Measurements from ENCODE around the gene ALG12. TPM values are rescaled to one million over a fixed set of nuclear protein-coding genes. Genes with fewer than 3 reads are reported as not detected.

Gene ALG12
- total and polyA plus RNA-seq, 2 donors (not counting 1 experiment from before 2014, with no cell fraction given), result 15.2 to 16.6 TPM

GRCh38 chr22:49966774-49967705 is 48.8 kb upstream of the ALG12 start:
- H3K9me3 ChIP-seq (ENCODE audit: control extremely low read depth in 1 of 3, control insufficient read depth in 2 of 3, insufficient read depth in 1 of 3, low read length in 2 of 3), result no peaks in the 10 kb centered on the region
- 21% methylated on average over 33 of the region's 36 CpGs for WGBS (ENCODE audit: insufficient coverage)
- H3K9ac ChIP-seq (ENCODE audit: low read length), result no peak overlapping the region
- Mint-ChIP-seq H3K4me3 (peak overlapping the region; percentile 73), H3K27me3 (no peaks in the 10 kb centered on the region), H3K27ac (peak overlapping the region; percentile 82), H3K9me3 (ENCODE audit: insufficient read depth) (no peaks in the 10 kb centered on the region), H3K4me1 (peaks cover 62% of the 10 kb centered on the region)
- TF ChIP-seq EZH2 (IDR thresholded peaks at IDR 0.05; ENCODE audit: borderline replicate concordance, insufficient read depth, low read depth, low read length, poor library complexity, severe bottlenecking), result no peak
- TF ChIP-seq CTCF (IDR thresholded peaks at IDR 0.05), result no peak
- peaks cover 68% of the 10 kb centered on the region for H4K20me1 ChIP-seq (ENCODE audit: control insufficient read depth, insufficient read depth, low read length, poor library complexity, severe bottlenecking)
- intact Hi-C loops (cut with micrococcal nuclease), result no loop called here
- peaks cover 57 to 68% of the 10 kb centered on the region in 2 donors for H3K4me1 ChIP-seq (ENCODE audit: control insufficient read depth in 2 of 2, insufficient read depth in 2 of 2, low read length in 2 of 2)
- DNase-seq (peak; percentile 81), ATAC-seq (ENCODE audit: low read depth) (no peak)
- no peaks in the 10 kb centered on the region for H3K27me3 ChIP-seq (replicated peaks in 1 of 4; ENCODE audit: control extremely low read depth in 1 of 4, control insufficient read depth in 3 of 4, insufficient read depth in 4 of 4, low read length in 3 of 4)
- no peak overlapping the region for H2AFZ ChIP-seq (ENCODE audit: insufficient read depth, low read depth, low read length, poor library complexity, severe bottlenecking)
- peaks cover 14% of the 10 kb centered on the region for H3K79me2 ChIP-seq (ENCODE audit: control insufficient read depth, insufficient read depth, low read length)
- H3K4me2 ChIP-seq (replicated peaks; ENCODE audit: low read depth, low read length, poor library complexity, severe bottlenecking), result peak overlapping the region; percentile 54
- no peak overlapping the region for H3K4me3 ChIP-seq (ENCODE audit: control extremely low read depth in 1 of 5, extremely low read depth in 1 of 5, insufficient read depth in 1 of 5, low read depth in 2 of 5, low read length in 4 of 5)
- H3K36me3 ChIP-seq (replicated peaks in 1 of 2; ENCODE audit: control extremely low read depth in 1 of 2, control insufficient read depth in 1 of 2, extremely low read depth in 1 of 2, insufficient read depth in 2 of 2, low read length in 1 of 2), result peaks cover 0 to 26% of the 10 kb centered on the region in 2 experiments
- POLR2A ChIA-PET, result interaction anchor here (0.6 to 3.4 kb wide), 8 partner anchors 10 to 51 kb away, joined by 3 to 25 read pairs (median 5); no protein-coding TSS in a partner anchor
- no peak overlapping the region for H3K27ac ChIP-seq (ENCODE audit: low read length in 2 of 2)
- CTCF ChIA-PET, result interaction anchor here (0.8 to 4.4 kb wide), 8 partner anchors 17 to 223 kb away, joined by 3 to 37 read pairs (median 4); no protein-coding TSS in a partner anchor

All from B cell (primary cell).